Activated CD8-positive, alpha-beta memory T cell treated with anti-CD3 and anti-CD28 coated beads for 36 hours (primary cell): Measurements from ENCODE around the gene OBP2B. TPM values are rescaled to one million over a fixed set of nuclear protein-coding genes. Genes with fewer than 3 reads are reported as not detected.

Experiments
- CTCF ChIA-PET: fragments of 350-600 bp; sonication (Branson Sonifier 250); formaldehyde crosslinking; loops from one replicate; lab custom pipeline; 2021; ENCODE audit warnings: antibody characterized with exemption; lab: Charles Lee
- POLR2A ChIA-PET: fragments of 350-600 bp; sonication (Branson Sonifier 250); formaldehyde crosslinking; loops from one replicate; lab custom pipeline; 2021; ENCODE audit warnings: antibody characterized with exemption; lab: Charles Lee
- total RNA-seq, 2 experiments: library from RNA; stranded (reverse); gene quantifications; one replicate each; pipeline ENCODE4 v1.2.3, GENCODE V29; 2021

OBP2B gene
- total RNA-seq, 2 experiments from 2014 or later = not detected

DNA sequence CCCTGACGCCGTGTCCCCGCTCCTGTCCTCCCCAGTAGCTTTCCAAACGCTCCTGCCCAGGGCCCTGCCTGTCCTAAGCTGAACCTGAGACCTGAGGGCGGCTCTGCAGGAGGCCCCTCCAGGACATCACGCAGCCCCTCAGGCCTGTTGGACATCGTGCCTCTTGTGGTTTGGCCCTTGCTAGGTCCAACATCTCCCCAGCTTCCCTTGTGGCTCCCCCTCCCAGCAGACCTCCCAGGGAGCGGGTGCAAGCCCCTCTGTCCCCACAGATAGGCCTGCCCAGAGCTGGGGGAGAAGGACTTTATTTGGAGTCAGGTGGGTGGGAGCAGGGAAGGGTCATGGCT is 4.1 kb downstream of the OBP2B start:
- POLR2A ChIA-PET = no interaction called here
- CTCF ChIA-PET = no interaction called here

DNA sequence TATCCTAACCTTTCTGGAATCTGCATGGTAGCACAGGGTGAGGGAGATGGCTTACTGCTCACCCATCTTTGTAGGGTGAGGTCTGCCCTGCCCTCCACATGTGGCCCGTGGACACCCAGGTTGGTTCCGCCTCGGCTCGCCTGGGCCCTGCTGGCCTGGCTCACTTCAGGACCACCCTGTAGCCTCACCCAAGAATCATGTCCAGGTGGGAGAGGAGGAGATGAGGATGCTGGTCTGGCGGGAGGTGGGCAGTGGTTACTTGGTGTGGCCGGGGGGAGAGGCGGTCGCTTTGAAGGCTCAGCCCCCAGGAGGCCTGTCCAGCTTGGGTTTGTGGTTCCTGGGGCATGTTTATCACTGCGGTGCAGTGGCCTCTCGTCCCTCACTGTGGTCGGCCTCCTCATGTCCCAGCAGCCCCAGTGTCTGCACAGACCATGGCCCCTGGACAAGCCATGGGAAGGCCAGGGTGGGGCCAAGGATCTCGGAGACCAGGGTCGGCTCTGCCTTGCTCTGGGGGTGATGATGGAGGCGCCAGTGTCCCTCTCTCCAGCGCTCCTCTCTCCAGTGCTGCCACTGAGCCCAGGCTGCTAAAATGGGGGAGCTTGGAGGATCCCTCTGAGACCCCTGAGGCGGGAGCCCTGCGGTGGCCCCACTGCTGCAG is 4.6 kb downstream of the OBP2B start:
- ChIA-PET CTCF (no interaction called here), POLR2A (no interaction called here)

- CTCF ChIA-PET = no interaction called here
- POLR2A ChIA-PET = no interaction called here
These were observed 5.5 kb downstream of the OBP2B start for GRCh38 chr9:133203506-133204075.

DNA sequence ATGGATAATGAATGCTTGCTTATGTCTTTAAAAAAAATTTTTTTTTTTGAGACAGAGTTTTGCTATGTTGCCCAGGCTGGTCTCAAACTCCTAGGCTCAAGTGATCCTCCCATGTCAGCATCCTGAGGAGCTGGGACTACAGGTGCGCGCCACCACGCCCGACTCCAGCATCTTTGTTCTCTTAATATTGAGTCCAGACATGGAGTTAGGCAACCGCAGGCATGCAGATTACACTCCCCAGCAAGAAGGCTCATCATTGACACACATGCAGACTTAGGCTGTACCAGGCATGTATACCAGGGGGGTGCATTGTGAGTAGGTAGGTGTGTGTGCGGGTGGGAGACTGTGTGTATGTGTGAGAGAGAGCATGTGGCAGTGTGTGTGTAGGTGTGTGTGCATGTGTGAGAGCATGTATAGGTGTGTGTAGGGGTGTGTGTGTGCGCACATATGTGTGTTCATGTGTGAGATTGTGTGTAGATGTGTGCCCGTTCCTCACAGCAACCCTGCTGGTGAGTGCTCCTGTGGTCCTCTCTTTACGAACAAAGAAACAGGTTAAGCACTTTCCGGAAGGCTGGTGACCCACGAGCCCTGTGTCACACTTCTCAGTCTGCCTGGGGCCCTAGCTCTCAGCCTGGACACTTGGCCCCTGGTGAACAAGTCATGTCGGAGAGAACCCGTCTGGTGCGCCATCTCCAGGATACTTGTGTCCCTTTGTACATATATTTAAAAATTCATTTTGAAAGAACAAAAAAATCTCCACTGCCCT is 6.2 kb downstream of the OBP2B start:
- POLR2A ChIA-PET = no interaction called here
- CTCF ChIA-PET = interaction anchor here (0.7 kb wide), 1 partner anchor 118 kb away, joined by 3 read pairs; no protein-coding TSS in a partner anchor

DNA sequence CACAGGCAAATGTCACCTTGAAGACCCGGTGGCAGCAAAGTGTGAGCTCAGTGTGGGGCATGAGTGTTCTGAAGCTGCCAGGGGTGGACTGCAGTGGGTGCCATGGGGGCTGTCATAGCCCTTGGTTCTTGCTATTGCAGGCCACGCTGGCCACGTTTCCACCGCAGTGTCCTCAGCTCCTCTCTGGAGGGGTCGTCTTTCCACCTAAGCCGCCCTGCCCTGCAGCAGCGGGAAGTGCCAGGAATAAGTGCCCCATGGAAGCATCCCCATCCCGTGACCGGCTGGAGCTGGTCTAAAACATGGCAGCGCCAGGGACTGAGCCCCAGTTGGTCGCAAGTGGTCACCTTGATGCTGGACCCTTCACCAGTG is 6.9 kb downstream of the OBP2B start:
- CTCF ChIA-PET = interaction anchor here (0.7 kb wide), 1 partner anchor 118 kb away, joined by 3 read pairs; no protein-coding TSS in a partner anchor
- POLR2A ChIA-PET = no interaction called here

GRCh38 chr9:133201424-133202144 is 7.5 kb downstream of the OBP2B start:
- ChIA-PET POLR2A (no interaction called here), CTCF (interaction anchor here (0.7 kb wide), 1 partner anchor 119 kb away, joined by 3 read pairs; no protein-coding TSS in a partner anchor)

DNA sequence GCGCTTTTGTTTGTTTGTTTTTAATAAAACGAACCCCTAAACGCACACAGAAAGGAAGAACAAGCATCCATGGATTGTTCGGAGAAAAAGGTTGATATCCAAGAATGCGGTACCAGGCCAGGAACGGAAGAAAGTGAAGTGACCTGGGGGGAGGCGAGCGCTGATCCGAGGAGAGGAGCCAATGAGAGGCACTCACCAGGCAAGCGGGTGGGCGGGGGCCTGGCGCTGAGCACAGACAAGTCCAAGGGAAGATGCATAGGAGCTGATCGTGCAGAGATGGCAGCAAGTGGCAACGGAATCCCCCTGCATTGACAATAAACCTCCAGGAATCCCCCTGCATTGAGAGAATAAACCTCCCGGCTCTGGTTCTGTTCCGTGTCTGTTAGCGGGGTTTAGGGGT is 8.4 kb downstream of the OBP2B start:
- ChIA-PET CTCF (no interaction called here), POLR2A (no interaction called here)

DNA sequence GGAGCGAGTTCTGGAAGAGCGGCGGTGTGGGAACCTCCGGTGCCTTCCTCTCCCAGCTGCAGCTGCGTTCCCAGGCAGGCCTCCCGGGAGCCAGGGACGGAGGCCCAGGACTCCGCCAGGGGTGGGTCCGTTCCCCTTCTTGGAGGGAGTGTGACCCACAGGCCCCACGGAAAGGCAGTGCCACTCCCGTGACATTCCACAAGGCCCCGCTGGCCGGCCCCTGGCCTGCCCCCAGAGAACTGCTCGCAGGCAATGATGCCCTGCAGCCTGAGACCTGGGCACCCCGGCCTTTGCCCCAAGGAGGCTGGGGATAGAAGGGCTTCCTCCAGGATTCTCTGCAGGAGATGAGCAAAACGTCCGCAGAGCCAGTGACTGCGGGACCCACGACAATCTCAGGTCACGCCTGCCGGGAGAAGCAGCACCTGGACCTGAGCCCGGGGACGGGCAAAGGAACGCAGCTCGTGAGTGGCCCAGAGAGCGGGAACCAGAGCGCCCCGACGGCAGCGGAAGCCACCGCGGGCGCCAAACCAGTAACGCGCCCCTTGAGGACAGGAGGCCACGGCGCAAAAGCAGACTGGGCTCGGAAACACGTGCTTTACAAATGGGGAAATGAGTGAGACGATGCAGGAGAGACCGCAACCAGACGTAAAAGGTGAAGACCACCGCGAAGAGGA is 9.3 kb downstream of the OBP2B start:
- ChIA-PET CTCF (no interaction called here), POLR2A (no interaction called here)

DNA sequence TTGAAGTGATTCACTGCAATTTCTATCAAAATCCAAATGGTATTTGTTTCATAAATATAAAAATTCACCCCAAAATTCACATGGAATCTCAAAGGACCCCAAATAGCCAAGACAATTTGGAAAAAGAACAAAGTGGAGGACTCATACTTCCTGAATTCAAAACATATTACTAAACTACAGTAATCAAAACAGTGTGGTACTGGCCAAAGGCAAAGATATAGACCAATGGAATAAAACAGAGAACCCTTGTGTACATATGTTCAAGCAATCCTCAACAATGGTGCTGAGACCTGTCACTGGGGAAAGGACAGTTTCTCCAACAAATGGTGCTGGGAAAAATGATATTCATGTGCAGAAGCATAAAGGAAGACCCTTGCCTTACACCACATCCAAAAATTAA is 14.0 kb downstream of the OBP2B start:
- CTCF ChIA-PET = interaction anchor here (1.5 kb wide), 1 partner anchor 9 kb away, joined by 7 read pairs; no protein-coding TSS in a partner anchor
- POLR2A ChIA-PET = no interaction called here

DNA sequence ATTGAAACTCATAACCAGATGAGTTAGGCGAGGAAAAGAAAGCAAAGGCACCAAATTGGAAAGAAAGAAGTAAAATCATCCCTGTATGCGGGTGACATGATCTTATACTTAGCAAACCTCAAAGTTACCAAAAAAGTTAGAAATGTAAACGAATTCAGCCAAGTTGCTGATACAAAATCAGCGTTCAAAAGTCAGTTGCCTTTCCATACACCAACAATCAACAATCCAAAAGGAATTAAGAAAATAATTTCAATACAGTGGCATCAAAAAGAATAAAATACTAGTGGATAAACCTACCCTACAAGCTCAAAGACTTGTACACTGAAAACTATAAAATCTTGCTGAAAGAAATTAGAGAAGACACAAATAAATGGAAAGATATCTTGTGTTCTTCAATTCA is 14.5 kb downstream of the OBP2B start:
- ChIA-PET POLR2A (no interaction called here), CTCF (interaction anchor here (1.5 kb wide), 1 partner anchor 9 kb away, joined by 7 read pairs; no protein-coding TSS in a partner anchor)

- ChIA-PET CTCF (interaction anchor here (0.5 kb wide), 1 partner anchor 734 kb away, joined by 3 read pairs; no protein-coding TSS in a partner anchor), POLR2A (no interaction called here)
These were observed 17.1 kb downstream of the OBP2B start for GRCh38 chr9:133191989-133192388.

DNA sequence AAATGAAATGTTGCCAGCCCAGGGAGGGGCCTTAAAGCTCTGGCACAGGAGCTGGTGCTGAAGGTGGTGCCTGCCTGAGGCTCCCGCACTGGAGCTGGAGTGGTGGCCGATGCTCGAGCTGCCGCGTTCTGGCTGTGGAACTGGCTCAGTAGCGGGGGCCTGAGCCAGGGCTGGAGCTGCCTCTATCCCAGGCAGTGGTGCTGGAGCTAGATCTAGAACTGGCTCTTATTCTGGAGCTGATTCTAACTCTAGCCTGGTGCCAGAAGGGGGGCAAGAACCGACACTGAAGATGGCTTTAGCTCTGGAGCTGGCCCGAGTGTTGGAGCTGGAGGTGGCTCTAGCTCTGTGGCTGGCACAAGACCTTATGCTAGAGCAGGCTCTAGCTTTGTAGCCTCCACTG is 19.2 kb downstream of the OBP2B start:
- ChIA-PET CTCF (interaction anchor here (1.0 to 1.1 kb wide), 2 partner anchors 10 to 297 kb away, joined by 3 to 5 read pairs; no protein-coding TSS in a partner anchor), POLR2A (no interaction called here)

DNA sequence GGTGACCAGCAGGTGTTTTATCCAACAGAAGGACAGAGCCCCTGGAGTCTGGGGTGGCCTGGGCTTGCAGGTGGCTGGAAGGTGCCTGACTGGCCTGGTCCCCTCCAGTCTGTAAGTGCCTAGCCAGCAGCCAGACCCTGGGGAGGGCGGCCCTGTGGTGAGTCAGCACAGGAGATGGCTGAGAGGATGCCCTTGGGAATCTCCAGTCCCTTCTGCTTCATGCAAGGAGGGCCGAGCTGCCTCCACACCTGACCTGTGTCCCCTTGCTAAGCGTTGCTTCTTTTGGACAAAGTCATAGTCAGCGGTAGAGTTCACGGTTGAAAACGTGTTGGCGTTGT is 20.2 kb downstream of the OBP2B start:
- POLR2A ChIA-PET = no interaction called here
- CTCF ChIA-PET = interaction anchor here (1.1 to 3.0 kb wide), 2 partner anchors 141 to 298 kb away, joined by 3 to 8 read pairs; no protein-coding TSS in a partner anchor

GRCh38 chr9:133188006-133188842 is 20.8 kb downstream of the OBP2B start:
- ChIA-PET CTCF (interaction anchor here (1.4 to 3.0 kb wide), 3 partner anchors 51 to 152 kb away, joined by 3 to 9 read pairs (median 8); no protein-coding TSS in a partner anchor), POLR2A (no interaction called here)

DNA sequence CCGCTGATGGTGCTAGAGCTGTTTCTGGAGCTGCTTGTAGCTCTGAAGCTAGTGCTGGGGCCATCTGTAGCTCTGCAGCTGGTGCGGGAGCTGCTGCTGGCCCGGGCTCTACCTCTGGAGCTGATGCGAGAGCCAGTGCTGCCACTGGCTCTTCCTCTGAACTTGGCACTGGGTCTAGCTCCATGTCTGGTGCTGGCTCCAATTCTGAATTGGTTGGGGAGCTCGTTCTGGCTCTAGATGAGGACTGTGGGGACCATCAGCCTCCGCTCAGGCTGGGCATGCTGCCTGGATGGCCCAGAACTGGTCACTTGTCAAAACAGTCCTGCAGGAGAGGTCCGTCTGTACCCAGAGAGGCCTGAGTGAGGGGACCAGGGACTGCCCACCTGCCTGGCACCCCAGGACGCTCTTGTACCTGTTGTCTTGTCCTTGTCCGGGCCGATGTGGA is 21.5 kb downstream of the OBP2B start:
- POLR2A ChIA-PET = no interaction called here

GRCh38 chr9:133186736-133187135 is 22.3 kb downstream of the OBP2B start:
- ChIA-PET POLR2A (interaction anchor here (0.5 to 0.9 kb wide), 2 partner anchors 10 to 284 kb away, joined by 3 read pairs; no protein-coding TSS in a partner anchor), CTCF (interaction anchor here (1.0 to 3.0 kb wide), 8 partner anchors 26 to 322 kb away, joined by 3 to 17 read pairs (median 4); no protein-coding TSS in a partner anchor)

More for the DNA sequence above, 21.5 kb downstream of the OBP2B start:
- CTCF ChIA-PET = interaction anchor here (1.4 to 3.0 kb wide), 5 partner anchors 52 to 309 kb away, joined by 3 to 17 read pairs (median 8); no protein-coding TSS in a partner anchor

DNA sequence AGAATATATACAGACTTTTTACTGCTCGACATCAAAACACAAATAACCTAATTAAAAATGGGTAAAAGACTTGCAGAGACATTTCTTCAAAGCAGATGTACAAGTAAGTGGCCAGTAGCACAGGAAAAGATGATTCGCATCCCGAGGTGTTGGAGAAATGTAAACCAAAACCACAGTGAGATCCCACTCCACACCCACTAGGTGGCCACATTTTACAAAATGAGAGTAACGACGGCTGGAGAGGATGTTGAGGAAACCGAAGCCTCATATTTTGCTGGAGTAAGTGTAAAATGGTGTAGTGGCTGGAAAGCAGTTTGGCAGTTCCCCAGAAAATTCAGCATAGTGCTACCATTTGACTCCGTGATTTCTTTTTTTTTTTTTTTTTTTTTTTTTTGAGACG is 24.1 kb downstream of the OBP2B start:
- ChIA-PET POLR2A (interaction anchor here (0.6 kb wide), 1 partner anchor 35 kb away, joined by 4 read pairs; no protein-coding TSS in a partner anchor), CTCF (interaction anchor here (0.7 to 1.5 kb wide), 2 partner anchors 70 to 294 kb away, joined by 3 to 6 read pairs; partner anchors contain the start of gene SLC2A6)
